HG03432 (cell line): Measurements from ENCODE around the gene FATE1.

Source experiments
- ATAC-seq: cut with Tn5 transposase; IDR thresholded peaks from one replicate; pipeline ENCODE4 v1.9.1; 2021; ENCODE audit warnings: mild to moderate bottlenecking, moderate library complexity; ENCODE audit not compliant: unreplicated experiment

The FATE1 gene

DNA sequence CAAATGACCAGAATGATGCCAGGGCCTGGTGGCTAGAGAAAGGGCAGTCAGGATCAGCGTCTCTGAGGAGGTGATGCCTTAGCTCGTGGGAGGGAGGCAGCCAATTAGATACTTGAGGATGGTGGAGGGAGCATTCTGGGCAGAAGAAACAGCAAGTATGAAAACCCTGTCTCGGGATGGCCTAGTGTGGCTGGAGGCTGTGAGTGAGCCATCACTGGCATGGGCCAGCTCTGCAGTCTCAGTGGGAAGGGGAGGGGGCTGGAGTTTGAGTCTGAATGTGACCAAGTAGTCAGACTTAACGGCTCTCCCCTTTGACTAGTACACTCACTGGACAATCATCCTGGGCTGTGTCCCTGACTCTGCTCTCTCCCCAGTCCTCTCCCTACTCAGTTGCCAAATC is 25.8 kb downstream of the FATE1 start:
- ATAC-seq = no peak

DNA sequence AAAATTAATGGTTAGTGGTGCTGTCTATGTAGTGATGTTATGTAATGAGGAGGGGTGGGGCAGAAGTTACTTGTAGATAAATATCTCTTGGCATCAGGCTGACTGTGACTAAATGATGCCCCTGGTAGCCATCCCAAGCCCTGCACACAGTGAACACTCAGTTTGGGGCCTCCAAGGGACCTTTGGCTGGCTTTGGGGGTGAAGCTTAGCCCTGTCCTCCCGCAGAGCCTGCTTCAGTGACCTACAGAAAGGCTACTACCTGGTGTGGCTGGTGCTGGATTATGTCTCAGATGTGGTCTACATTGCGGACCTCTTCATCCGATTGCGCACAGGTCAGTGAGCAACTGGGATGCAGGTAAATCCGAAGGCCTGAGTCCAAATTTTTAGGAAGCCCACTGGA is 26.5 kb downstream of the FATE1 start:
- no peak for ATAC-seq

DNA sequence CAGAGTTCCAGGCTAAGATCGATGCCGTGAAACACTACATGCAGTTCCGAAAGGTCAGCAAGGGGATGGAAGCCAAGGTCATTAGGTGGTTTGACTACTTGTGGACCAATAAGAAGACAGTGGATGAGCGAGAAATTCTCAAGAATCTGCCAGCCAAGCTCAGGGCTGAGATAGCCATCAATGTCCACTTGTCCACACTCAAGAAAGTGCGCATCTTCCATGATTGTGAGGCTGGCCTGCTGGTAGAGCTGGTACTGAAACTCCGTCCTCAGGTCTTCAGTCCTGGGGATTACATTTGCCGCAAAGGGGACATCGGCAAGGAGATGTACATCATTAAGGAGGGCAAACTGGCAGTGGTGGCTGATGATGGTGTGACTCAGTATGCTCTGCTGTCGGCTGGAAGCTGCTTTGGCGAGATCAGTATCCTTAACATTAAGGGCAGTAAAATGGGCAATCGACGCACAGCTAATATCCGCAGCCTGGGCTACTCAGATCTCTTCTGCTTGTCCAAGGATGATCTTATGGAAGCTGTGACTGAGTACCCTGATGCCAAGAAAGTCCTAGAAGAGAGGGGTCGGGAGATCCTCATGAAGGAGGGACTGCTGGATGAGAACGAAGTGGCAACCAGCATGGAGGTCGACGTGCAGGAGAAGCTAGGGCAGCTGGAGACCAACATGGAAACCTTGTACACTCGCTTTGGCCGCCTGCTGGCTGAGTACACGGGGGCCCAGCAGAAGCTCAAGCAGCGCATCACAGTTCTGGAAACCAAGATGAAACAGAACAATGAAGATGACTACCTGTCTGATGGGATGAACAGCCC is 28.0 kb downstream of the FATE1 start:
- ATAC-seq = no peak

DNA sequence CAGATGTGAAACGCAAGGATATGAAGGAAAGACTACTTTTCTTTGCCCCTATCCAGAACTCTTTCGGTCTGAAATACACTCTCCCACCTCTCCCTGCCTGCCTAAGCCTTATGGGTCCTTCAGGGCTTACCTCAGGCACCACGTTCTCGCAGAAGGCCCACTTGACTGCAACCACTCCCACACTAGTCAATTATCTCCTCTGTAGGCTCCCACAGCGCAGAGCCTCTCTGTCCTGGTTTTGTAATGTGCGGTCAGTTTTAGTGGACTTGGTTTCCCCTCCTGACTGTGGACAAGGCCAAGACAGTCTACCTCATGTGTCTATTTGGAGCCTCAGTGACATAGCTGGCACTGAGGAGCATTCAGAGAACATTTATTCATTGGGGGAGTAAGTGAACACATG is 29.8 kb downstream of the FATE1 start:
- ATAC-seq = no peak

DNA sequence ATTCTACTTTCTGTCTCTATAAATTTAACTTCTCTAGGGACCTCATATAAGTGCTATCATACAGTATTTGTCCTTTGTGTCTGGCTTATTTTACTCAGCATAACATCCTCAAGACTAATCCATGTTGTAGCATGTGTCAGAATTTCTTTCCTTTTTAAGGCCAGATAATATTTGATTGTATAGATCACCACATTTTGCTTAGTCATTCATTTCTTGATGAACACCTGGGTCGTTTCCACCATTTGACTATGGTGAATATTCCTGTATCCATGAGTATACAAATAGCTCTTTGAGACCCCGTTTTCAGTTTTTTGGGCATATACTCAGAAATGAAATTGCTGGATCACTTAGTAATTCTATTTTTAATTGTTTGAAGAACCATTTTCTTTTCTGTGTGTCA is 30.7 kb downstream of the FATE1 start:
- ATAC-seq = no peak

DNA sequence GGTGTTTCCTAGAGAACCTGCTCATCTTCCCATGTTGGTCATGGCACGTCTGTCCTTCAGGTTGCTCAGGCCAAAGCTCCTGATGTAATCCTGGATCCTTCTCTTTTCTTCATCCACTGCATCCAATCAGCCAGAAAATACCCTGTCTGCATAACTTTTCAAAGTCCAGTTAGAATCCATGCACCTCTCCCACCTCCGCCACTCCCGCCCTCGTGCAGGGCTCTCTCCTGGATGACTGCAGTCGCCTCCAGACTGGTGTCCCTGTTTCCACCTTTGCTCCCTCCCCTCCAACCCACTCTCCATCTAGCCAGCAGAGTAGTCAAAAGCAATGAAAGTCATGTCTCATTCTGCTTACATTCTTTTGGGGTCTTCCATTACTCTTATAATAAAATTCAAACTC is 34.7 kb downstream of the FATE1 start:
- ATAC-seq = no peak

DNA sequence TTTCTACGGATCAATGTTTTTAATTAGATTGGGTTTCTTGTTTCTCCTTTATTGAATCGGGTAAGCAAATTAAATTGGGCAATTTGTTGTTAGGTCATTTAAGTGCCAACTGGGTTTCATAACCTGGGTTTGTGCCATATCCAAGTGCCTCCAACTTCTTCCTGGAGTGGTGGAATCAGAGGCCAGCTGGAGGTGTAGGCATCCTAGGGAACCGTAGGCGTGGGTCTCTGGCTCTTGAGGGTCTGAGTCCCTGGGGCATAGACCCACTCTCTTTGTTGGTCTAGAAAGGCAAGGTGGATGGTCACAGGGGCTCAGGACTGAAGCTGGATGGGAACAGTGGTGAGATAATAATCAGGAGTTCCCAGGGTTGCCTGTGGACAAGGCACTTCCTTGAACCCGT is 37.0 kb downstream of the FATE1 start:
- no peak for ATAC-seq

DNA sequence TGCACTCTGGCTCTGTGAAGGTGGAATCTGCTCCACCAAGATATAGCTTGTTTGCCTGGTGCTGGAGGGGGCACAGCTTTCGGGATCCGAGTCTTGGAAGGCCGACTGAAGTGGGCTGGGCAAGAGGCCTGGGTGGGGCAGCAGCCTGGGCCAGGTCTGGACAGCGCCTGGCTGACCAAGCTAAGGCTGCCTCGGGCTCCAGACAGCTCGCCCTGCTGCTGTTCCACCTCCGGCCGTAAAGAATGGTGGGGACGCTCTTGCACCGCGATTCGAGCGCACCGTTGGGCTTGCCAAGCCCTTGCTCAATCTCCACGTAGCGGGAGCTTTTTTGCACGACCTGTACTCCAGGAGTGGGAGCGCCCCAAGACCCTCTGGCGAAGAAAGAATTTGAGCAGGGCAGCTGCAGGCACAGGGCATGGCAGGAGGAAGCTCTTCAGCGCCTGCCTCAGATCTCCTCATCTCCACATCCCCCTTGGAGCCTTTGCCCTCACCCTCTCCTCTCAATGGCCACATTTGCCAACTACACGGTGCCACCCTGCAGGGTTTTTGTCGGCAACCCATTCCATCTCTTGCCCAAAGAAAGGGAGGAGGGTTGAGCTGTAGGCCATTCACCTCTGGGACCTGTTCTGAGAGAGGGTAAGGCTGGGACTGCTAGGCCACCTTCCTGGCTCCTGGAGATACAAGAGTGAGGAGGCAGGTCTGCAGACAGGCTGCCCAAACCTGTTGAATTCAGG is 37.6 kb downstream of the FATE1 start:
- peak; percentile 91 for ATAC-seq

DNA sequence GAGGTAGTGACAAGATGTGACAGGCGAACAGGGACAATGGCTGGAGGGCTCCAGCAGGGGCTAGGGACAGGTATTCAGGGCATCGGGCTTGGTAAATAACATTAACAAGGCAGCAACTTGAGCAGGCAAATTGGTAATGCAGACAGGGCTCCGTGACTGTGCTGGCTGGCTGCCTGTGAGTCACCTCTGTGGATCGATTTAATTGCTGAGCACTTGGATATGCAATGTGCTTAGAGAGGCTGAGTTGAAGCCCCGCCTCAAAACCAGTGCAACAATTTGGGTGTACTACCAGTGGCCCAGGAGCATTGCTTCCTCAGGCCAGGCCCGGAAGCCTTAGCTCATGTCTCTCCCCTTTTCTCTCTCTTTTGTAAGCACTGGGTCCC is 38.2 kb downstream of the FATE1 start:
- ATAC-seq = no peak

DNA sequence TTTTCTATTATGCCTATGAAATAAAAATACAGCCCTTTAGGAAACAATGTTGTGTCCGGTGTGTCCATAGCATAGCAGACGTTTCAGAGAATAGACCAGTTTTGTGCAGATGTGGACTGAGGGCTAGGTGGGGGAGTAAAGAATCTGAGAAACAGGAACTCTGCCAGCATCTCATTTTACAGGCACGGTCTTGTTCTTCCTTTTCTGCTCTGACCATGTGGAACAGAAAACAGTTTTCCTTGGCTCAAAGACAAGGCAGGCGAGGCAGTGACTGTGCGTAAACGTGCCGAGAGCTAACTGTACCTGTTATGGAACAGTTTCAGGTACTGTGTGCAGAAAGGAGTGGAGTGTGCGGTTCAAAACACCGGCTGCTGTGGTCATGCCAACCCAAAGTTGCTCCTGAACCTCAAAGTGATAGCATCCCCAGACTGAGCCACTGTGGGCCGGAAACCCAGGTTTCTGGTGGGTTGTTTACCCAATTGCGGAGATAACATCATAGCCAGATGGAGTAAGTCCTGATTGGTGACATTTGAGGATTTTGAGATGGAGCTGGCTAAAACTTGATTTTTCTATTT is 38.9 kb downstream of the FATE1 start:
- ATAC-seq = no peak

DNA sequence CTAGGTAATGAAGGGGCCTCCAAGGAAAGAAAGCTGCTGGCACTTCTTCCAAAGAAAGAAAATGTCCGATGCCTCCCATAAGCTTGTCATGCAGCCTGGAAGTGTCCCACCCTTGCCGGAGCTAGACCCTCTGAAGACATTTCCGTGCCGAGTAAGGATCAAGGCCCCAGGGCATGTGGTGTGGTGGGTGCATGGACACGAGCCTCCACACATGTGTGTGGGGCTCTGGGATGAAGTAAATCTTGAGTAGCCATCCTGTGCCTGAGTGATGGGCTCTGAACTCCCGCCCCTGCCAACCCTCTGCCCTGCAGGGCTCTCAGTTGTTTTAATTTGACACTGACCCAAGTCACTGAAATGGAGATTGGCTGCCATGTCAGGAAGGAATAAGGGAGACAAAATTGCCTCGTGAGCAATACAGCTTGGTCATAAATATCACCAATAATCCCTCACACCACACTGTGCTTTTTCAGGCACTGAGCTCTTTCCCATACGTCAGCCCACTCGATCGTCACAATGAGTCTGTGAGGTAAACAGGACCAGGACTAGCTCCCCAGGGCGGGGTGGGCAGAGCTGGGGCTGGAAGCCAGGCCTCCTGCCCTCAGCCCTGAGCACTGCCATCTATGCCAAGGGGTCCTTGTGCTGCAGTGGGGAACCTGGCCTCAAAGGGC is 43.3 kb downstream of the FATE1 start:
- ATAC-seq = no peak

DNA sequence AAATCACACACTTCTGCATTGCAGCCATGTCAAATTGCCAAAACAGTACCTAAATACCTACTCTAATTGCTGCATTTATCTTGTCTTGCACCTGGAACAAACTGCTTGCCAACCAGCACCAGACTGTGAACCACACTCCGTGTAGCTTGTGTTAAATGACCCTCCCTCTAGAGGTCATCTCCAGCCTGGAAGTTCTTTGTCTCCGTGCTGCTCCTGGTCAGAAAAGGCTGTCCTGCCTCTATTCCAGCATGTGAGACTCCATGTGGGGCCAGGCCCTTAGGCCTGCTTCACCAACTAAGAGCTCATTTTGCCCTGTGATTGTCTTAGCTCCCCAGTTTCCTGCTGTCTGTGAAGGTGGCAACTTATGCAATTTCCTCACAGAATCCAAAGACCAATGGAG is 47.0 kb downstream of the FATE1 start:
- ATAC-seq = no peak

DNA sequence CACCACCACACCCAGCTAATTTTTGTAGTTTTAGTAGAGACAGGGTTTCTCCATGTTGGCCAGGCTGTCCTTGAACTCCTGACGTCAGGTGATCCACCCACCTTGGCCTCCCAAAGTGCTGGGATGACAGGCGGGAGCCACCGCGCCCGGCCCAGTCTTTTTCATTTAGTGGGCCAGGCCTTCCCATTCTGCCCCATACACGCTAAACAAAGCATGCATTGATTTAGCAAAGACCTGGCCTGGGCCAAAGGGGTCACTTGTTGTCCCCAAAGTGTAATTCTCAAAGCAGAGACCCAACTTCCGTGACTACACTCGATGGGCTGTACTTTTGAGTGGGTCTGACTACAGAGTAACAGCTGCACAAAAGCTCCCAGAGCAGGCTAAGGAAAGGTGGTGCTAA is 47.9 kb downstream of the FATE1 start:
- no peak for ATAC-seq

DNA sequence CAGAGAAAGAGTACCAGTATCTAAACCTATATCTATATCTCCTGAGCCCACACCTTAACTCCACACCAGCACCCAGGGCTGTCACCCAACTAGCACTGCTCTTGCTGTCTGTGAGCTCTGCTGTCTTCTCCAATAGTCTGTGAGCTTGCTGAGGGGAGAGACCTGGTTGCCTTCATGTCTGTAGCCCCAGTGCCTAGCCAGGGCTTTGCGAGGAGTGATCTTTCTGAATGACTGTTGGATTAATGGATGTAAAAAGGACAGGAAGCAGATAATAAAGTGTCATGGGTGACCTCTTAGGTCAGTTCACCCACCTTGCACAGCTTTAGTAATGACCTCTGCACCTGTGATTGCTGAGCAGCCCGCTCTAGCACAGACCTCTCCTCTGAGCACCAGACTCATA is 49.2 kb downstream of the FATE1 start:
- no peak for ATAC-seq

DNA sequence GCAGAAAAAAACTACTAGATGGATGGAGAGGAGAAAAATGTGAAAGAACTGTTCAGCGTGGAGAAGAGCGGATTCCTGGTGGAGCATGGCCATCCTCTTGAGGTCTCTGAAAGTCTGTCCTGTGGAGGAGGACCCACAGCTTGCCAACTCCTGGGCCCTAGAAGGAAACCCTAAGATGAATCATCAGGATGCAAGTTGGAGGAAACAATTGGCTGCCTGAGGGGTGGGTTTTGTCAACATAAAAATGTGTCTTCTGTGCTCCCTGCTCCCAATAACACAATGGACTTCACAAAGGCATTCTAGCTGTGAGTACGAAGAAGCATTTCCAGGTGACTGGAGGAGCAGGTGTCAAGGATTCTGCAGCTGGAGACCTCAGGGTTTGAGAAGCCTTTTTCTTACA is 55.9 kb downstream of the FATE1 start:
- no peak for ATAC-seq
